HG03575 (cell line): ENCODE data around the gene CTSW.

Experiments used
- ATAC-seq: cut with Tn5 transposase; IDR thresholded peaks from one replicate; pipeline ENCODE4 v1.9.1; 2021; ENCODE audit not compliant: unreplicated experiment, insufficient number of reproducible peaks, low FRiP score; ENCODE audit errors: extremely low read depth

CTSW gene

DNA sequence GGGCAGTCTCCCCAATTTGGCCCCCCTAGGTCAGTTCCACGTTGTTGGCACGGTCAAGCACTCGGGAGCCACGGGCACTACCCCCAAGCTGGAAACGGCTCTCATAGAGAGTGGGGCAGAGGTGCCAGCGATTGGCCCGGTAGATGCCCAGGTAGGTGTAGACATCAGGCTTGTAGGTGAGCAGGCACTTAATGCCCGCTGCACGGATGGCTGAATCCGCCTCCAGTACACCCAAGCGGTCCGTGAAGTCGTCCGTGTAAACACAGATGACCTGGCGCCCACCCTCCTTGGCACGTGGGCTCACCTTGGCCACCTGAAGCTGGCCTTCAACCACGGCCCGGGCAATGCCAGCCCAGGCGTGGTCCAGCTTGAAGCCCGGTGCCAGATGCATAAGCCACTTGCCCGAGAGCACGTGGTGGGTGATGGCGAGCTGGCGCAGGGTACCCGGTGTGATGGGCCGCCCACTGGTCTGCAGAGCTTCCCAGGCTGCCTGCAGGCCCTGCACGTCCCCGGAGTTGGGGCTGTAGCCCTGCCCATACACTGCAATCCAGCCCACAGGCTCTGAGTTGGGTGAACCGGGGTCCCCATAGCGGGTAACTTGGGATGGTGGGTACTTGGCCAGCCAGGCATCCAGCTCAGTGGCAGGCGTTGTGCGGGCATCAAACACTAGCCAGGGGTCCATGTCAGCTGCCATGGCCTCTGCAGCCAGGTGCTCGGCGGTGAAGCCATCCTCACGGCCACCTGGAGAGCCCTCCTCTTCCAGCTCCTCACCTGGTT, 38.0 kb downstream of the CTSW start:
- ATAC-seq: no peak

DNA sequence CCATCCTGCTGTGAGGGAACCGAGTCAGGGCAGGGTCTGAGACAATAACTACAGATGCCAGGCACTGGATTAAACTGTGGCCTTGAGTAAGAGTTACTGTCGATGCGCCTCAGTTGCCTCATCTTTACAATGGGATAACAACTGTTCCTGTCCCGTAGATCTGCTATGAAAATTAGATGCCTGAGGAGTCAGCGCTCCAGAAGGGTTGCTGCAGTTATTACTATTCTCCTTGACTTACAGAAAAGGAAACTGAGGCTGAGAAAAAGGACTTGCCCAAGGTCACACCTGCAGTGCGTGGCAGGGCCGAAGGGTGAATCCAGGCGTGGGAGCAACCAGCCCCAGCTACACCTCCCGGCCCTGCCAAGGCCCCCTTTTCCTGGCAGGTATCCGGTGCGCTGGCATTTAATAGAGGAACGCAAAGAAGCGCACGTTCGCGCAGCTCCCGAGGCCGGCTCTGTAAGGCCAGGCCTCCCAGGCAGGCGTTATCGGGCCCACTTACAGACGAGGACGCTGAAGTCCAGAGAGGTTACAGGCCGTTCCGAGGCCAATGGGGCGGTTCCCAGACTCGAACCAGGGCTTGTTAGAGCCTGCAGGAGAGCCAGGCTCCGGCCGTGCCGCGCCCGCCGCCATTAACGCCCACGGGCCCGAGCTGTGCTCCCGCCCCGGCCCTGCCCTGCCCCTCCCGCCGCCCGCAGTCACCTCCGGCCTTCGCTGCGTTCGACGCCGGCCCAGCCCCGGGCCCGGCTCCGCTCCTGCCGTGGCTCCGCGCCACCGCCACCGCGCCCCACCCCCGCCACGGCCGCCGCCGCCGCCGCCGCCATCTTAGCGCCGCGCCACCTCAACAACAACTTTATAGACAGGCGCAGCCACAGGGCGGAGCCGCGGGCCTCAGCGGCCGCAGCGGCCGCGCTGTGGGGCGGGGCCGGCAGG, 38.8 kb downstream of the CTSW start, which contains the start of gene C11orf68:
Gene C11orf68, minus strand, starts transcription at position 852 of the 930 bp plus-strand sequence. Its CDS starts 31 bp downstream, at position 821.
- no peak for ATAC-seq

DNA sequence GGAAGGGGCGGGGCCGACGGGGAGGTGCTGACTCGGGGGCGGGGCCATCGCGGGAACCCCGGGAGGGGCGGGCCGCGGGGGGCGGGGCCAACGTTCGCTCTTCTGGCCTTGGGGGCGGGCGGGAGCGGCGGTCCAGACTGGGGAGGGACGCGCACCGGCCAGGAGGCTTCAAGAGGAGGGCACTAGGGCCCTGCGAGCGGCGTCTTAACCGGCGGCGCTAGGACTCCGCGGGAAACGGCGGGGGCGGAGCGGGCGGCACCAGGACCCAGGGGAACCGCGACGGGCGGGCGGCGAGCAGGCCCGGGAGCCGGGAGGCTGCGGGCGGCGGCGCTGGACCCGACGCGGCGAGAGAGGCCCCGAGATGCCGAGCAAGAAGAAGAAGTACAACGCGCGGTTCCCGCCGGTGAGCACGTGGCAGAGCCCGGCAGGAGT, 39.5 kb downstream of the CTSW start, which contains the start of gene DRAP1:
Gene DRAP1, plus strand, starts transcription at position 286 of the 432 bp plus-strand sequence. Its CDS starts 76 bp downstream, at position 362.
- ATAC-seq: no peak

DNA sequence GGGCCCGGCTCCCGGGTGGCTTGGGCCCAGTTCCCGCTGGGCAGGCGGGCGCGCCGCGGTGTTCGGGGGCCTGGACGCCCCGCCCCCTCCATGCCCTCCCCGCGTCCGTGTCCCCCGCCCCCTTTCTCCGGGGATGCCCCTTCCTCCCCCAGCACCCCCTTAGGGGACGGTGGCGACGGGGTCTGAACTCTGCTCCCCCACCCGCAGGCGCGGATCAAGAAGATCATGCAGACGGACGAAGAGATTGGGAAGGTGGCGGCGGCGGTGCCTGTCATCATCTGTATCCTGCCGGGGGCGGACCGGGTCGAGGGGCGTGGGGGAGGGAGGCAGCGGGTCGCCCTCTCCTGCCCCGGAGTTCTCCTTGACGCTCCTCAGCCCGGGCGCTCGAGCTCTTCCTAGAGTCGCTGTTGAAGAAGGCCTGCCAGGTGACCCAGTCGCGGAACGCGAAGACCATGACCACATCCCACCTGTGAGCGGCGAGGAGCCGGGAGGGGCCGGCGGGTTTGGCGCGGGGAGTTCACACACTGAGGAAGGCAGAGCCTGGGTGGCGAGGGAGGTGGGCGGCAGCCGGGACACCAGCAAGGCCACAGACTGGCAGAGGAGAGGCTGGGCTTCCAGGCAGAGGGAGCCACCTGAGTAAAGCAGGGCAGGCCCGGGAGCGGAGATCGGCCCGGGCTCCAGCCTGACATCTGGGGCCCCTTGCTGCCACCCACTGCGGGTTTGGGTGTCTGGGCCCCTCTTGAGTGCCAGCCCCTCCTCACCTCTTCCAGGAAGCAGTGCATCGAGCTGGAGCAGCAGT, 40.1 kb downstream of the CTSW start:
- ATAC-seq: no peak

DNA sequence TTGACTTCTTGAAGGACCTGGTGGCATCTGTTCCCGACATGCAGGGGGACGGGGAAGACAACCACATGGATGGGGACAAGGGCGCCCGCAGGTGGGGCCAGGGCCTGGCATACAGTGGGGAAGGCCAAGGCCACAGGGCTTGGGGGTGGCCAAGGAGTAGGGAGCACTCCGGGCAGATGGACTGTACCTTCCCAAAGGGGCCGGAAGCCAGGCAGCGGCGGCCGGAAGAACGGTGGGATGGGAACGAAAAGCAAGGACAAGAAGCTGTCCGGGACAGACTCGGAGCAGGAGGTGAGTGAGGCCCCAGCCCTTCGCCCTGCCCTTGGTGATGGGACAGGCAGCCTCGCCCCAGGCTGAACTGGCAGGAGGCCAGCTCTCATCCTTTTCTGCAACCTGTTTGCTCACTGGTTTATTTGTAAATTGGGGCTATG, 40.8 kb downstream of the CTSW start:
- ATAC-seq: no peak

DNA sequence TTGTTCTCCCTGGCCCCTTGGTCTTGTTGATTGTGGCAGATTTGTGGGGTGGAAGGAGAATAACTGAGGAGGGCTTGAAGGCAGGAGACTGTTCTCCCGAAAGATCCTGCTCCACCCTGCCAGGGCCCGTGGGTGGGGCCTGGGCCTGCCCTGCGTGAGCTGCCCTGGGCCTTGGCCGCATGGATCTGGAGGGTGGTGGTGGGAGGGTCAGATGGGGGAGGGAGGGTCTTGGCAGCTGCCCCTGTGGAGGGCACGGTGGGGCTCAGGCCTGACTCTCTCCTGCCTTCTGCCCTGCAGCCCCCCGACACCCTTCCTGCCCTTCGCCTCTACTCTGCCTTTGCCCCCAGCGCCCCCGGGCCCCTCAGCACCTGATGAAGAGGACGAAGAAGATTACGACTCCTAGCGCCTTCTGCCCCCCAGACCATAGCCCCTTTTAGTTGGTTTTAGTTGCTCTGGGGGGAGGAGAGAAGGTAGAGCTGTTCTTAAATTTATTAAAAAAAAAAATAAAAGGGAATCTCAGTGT, 41.5 kb downstream of the CTSW start:
- ATAC-seq: no peak

DNA sequence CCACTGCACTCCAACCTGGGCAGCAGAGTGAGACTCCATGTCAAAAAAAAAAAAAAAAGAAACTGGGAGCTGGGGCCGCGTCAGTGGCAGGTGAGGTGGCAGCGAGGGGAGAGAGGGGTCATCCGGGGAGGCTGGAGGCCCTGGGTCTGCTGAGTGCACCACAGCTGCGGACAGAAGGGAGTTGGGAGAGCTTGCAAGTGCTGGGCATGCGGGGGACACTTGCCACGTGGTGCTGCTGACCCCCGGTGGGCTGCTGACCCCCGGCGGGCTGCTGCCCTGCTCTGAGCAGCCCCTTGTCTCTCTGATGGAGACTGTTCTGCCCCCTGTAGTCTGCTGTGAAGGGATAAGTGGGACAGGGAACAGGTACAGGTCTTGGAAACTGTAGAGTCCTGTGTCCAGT, 42.2 kb downstream of the CTSW start:
- no peak for ATAC-seq

DNA sequence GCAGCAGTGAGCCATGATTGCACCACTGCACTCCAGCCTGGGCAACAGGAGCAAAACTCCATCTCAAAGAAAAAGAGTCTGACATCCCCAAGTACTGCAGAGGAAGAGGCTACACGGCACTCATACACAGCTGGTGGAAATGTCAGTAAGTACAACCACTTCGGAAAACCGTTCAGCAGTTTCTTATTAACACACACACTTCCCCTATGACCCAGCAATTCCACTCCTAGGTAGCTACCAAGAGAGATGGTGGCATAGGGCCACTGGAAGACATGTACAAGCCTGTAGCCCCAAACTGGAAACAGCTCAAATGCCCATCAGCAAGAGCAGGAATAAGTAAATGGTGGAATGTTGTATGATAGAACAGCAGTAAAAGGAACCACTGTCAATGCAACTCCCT, 42.9 kb downstream of the CTSW start:
- no peak for ATAC-seq

DNA sequence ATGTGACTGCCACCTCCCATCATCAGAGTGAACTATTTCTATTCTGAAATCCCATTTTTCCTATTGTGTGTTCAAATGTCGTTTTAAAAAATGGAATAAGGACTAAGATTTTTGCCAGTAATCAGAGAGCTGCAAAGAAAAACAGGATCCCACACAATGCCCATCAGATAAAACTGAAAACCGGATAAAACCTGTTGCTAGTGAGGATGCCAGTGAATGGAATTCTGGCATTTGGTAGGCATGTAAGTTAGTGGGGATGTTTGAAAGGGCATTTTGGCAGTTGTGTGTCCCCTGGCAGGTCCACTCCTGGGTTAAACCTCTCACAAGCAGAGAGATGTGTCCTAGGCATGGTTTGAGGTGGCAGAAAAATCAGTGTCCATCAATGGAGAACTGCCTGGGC, 45.8 kb downstream of the CTSW start:
- ATAC-seq: no peak

DNA sequence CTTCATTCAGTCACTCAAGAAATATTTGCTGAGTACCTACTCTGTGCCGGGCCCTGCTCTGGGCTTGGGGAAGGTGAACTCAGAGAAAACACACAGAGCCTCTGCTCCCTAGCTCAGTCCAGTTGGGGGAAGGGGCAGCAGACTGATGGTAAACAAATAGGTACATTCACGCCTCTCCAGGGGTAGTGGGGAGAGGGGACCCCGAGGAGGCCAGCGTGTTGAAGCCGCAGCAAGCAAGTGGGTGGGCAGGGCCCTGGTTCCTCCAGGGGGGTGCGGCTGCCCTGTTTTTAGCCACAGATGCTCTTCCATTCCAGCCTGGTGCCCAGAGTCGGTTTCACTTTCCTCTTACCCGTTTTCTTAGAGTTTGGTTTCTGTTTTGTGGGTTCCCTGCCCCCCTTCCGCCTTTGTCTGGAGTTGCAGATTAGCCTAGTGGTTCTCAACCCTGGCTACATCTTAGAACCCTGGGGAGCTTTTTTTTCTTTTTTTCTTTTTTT, 48.3 kb downstream of the CTSW start:
- no peak for ATAC-seq

DNA sequence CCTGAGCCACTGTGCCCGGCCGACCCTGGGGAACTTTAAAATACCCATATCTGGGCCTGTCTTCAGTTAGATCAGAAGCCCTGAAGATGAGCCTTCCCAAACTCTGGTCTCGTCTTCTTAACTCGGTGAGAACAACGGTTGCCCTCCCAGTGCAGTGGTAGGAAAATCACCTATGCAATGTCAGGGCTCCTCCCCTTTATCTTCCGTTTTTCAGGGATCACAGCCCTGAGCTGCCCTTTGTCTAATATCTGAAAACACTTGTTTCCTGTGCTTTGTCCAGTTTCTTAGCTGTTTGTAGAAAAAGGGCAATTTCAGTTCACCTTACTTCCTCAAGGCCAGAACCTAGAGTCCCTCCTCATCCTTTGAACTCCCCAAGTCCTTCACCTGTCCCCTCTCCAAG, 49.0 kb downstream of the CTSW start:
- ATAC-seq: no peak

DNA sequence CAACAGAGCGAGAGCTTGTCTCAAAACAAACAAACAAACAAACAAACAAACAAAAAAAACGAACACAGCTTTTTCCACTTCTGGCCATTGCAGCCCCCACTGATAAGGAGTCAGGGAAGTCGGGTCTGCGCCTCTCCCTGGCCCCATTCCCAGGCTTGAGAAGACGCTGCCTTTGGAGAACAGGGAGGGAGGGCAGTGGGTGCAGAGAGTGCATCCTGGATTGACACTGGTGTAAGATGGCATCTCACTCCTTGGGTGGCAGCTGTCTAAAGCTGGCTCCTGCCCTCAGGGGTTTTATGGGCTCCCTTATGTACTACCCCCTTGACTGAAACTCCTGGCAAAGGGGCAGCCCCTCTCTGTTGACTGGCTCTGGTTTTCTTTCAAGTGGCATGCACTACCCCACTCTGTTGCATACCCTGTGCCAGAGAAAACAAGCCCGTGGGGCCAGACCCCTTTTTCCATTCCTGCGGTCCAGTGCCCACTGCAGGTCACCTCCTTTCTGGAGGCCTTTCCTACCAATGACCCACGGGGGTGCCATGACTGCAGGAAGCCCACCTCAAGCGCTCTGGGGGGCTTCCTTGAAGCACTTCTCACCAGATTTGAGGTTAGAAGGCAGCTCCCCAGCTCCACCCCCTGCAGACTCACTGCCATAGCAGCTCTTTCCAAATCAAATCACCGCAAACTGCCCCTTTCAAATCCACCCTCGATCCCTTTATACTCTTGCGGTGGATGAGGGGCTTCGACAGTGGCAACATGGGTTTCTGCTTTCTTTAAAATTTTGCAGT, 52.3 kb downstream of the CTSW start:
- ATAC-seq: no peak

DNA sequence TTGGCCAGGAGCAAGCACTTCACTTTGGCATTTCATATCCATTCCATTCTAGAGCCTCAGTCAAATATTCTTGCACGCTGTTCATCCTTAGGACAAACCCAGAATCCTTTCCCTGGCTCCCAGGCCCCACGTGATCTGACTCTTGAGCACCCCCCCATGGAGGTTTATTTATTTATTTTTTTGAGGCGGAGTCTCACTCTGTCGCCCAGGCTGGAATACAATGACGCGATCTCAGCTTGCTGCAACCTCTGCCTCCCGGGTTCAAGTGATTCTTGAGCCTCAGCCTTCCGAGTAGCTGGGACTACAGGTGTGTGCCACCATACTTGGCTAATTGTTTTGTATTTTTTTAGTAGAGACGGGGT, 52.9 kb downstream of the CTSW start:
- ATAC-seq: no peak
